HepG2 (cell line): ENCODE results near the gene BSG. TPM values are rescaled to one million over a fixed set of nuclear protein-coding genes. Genes with fewer than 3 reads are reported as not detected.

Source experiments
- DR1 ChIP-seq: sonication (generic); formaldehyde crosslinking; IDR thresholded peaks from 2 replicates; pipeline ENCODE4 v1.8.0; 2021; ENCODE audit warnings: mild to moderate bottlenecking, missing genetic modification reagents, inconsistent platforms
- KMT2B ChIP-seq: IDR thresholded peaks from 2 replicates; pipeline ENCODE4 v1.6.1; 2016; ENCODE audit warnings: missing genetic modification reagents, missing compliant biosample characterization
- POLR2A ChIP-seq, 2 experiments: IDR thresholded peaks; 2 replicates each; pipeline ENCODE4 v1.6.1; 2011; ENCODE audit warnings: low read depth in 2 of 2, low read length in 2 of 2, mild to moderate bottlenecking in 1 of 2, moderate library complexity in 1 of 2; ENCODE audit not compliant: insufficient read depth in 1 of 2
- TEAD3 ChIP-seq: optimal IDR thresholded peaks from 2 replicates; pipeline ENCODE3; 2016; ENCODE audit warnings: borderline replicate concordance
- ZNF33A ChIP-seq: sonication (generic); formaldehyde crosslinking; IDR thresholded peaks from 2 replicates; pipeline ENCODE4 v1.5.1; 2020; ENCODE audit warnings: missing genetic modification reagents, mild to moderate bottlenecking, moderate library complexity, borderline replicate concordance
- ZNF607 ChIP-seq: sonication (generic); formaldehyde crosslinking; IDR thresholded peaks from 2 replicates; pipeline ENCODE4 v1.5.1; 2020; ENCODE audit warnings: missing genetic modification reagents, mild to moderate bottlenecking, borderline replicate concordance
- ZNF770 ChIP-seq: sonication (generic); formaldehyde crosslinking; IDR thresholded peaks from 2 replicates; pipeline ENCODE4 v1.5.0; 2020; ENCODE audit warnings: mild to moderate bottlenecking, missing genetic modification reagents
- polyA plus RNA-seq, 8 experiments: library from polyadenylated mRNA; depleted of rRNA in 3 of 8; stranded (reverse) in 7 of 8; unstranded in 1 of 8; fragments of >200 nt; fragmentation: Illumina TruSeq in 4 of 8; extraction: Trizol in 4 of 8; gene quantifications; 2 replicates each; pipeline versions ENCODE4 v1.2.1 to v1.2.3, GENCODE V29; 2011 to 2016; ENCODE audit warnings: low read depth in 4 of 8, missing spikeins in 1 of 8, mixed read lengths in 1 of 8; ENCODE audit not compliant: insufficient read depth in 1 of 8
- total RNA-seq, 5 experiments: library from RNA; depleted of rRNA; stranded (reverse); fragments of >200 nt; fragmentation: Illumina TruSeq; extraction: Trizol; gene quantifications; 2 replicates each; pipeline ENCODE4 v1.2.3, GENCODE V29; 2016; ENCODE audit warnings: low read depth in 1 of 5
- TF ChIP-seq, protein P1 (sequence below): sonication (generic); formaldehyde crosslinking; IDR thresholded peaks from 2 replicates; pipeline ENCODE4 v1.4.0; 2020; ENCODE audit warnings: missing genetic modification reagents
- TF ChIP-seq, protein P2 (sequence below): sonication (generic); formaldehyde crosslinking; IDR thresholded peaks from one replicate; pipeline ENCODE4 v1.5.1; 2020; ENCODE audit warnings: mild to moderate bottlenecking, missing genetic modification reagents; ENCODE audit errors: not compliant biosample characterization
- TF ChIP-seq, protein P3 (sequence below): sonication (generic); formaldehyde crosslinking; IDR thresholded peaks from 2 replicates; pipeline ENCODE4 v1.4.0; 2020; ENCODE audit warnings: mild to moderate bottlenecking, missing genetic modification reagents

BSG gene
- total and polyA plus RNA-seq, 2 of the 13 experiments (the other 11 are each of a cell fraction or from before 2014, with no cell fraction given) = 309 to 754 TPM

GRCh38 chr19:570937-571565 lies 1.3 kb upstream of the BSG start (continued):
- TF ChIP-seq, protein P1, sequence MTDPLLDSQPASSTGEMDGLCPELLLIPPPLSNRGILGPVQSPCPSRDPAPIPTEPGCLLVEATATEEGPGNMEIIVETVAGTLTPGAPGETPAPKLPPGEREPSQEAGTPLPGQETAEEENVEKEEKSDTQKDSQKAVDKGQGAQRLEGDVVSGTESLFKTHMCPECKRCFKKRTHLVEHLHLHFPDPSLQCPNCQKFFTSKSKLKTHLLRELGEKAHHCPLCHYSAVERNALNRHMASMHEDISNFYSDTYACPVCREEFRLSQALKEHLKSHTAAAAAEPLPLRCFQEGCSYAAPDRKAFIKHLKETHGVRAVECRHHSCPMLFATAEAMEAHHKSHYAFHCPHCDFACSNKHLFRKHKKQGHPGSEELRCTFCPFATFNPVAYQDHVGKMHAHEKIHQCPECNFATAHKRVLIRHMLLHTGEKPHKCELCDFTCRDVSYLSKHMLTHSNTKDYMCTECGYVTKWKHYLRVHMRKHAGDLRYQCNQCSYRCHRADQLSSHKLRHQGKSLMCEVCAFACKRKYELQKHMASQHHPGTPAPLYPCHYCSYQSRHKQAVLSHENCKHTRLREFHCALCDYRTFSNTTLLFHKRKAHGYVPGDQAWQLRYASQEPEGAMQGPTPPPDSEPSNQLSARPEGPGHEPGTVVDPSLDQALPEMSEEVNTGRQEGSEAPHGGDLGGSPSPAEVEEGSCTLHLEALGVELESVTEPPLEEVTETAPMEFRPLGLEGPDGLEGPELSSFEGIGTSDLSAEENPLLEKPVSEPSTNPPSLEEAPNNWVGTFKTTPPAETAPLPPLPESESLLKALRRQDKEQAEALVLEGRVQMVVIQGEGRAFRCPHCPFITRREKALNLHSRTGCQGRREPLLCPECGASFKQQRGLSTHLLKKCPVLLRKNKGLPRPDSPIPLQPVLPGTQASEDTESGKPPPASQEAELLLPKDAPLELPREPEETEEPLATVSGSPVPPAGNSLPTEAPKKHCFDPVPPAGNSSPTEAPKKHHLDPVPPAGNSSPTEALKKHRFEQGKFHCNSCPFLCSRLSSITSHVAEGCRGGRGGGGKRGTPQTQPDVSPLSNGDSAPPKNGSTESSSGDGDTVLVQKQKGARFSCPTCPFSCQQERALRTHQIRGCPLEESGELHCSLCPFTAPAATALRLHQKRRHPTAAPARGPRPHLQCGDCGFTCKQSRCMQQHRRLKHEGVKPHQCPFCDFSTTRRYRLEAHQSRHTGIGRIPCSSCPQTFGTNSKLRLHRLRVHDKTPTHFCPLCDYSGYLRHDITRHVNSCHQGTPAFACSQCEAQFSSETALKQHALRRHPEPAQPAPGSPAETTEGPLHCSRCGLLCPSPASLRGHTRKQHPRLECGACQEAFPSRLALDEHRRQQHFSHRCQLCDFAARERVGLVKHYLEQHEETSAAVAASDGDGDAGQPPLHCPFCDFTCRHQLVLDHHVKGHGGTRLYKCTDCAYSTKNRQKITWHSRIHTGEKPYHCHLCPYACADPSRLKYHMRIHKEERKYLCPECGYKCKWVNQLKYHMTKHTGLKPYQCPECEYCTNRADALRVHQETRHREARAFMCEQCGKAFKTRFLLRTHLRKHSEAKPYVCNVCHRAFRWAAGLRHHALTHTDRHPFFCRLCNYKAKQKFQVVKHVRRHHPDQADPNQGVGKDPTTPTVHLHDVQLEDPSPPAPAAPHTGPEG = peak; percentile 76; the same call in 1 of the 2 replicates
- no peak for TF ChIP-seq KMT2B (CRISPR knock-in tag)
- peak; percentile 83 for TF ChIP-seq ZNF770 (CRISPR knock-in tag)
- peak; percentile 87 for TF ChIP-seq TEAD3
- TF ChIP-seq ZNF607 (CRISPR knock-in tag) = no peak
- TF ChIP-seq, protein P2, sequence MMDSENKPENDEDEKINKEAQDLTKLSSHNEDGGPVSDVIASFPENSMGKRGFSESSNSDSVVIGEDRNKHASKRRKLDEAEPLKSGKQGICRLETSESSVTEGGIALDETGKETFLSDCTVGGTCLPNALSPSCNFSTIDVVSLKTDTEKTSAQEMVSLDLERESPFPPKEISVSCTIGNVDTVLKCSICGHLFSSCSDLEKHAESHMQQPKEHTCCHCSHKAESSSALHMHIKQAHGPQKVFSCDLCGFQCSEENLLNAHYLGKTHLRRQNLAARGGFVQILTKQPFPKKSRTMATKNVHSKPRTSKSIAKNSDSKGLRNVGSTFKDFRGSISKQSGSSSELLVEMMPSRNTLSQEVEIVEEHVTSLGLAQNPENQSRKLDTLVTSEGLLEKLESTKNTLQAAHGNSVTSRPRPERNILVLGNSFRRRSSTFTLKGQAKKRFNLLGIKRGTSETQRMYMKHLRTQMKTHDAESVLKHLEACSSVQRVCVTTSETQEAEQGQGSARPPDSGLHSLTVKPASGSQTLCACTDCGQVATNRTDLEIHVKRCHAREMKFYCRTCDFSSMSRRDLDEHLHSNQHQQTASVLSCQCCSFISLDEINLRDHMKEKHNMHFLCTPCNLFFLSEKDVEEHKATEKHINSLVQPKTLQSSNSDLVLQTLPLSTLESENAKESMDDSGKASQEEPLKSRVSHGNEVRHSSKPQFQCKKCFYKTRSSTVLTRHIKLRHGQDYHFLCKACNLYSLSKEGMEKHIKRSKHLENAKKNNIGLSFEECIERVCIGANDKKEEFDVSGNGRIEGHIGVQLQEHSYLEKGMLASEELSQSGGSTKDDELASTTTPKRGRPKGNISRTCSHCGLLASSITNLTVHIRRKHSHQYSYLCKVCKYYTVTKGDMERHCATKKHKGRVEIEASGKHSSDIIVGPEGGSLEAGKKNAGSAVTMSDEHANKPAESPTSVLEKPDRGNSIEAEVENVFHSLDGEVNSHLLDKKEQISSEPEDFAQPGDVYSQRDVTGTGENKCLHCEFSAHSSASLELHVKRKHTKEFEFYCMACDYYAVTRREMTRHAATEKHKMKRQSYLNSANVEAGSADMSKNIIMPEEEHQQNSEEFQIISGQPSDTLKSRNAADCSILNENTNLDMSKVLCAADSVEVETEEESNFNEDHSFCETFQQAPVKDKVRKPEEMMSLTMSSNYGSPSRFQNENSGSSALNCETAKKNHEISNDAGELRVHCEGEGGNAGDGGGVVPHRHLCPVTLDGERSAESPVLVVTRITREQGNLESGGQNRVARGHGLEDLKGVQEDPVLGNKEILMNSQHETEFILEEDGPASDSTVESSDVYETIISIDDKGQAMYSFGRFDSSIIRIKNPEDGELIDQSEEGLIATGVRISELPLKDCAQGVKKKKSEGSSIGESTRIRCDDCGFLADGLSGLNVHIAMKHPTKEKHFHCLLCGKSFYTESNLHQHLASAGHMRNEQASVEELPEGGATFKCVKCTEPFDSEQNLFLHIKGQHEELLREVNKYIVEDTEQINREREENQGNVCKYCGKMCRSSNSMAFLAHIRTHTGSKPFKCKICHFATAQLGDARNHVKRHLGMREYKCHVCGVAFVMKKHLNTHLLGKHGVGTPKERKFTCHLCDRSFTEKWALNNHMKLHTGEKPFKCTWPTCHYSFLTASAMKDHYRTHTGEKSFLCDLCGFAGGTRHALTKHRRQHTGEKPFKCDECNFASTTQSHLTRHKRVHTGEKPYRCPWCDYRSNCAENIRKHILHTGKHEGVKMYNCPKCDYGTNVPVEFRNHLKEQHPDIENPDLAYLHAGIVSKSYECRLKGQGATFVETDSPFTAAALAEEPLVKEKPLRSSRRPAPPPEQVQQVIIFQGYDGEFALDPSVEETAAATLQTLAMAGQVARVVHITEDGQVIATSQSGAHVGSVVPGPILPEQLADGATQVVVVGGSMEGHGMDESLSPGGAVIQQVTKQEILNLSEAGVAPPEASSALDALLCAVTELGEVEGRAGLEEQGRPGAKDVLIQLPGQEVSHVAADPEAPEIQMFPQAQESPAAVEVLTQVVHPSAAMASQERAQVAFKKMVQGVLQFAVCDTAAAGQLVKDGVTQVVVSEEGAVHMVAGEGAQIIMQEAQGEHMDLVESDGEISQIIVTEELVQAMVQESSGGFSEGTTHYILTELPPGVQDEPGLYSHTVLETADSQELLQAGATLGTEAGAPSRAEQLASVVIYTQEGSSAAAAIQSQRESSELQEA = peak; percentile 34
- TF ChIP-seq, protein P3, sequence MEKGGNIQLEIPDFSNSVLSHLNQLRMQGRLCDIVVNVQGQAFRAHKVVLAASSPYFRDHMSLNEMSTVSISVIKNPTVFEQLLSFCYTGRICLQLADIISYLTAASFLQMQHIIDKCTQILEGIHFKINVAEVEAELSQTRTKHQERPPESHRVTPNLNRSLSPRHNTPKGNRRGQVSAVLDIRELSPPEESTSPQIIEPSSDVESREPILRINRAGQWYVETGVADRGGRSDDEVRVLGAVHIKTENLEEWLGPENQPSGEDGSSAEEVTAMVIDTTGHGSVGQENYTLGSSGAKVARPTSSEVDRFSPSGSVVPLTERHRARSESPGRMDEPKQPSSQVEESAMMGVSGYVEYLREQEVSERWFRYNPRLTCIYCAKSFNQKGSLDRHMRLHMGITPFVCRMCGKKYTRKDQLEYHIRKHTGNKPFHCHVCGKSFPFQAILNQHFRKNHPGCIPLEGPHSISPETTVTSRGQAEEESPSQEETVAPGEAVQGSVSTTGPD (CRISPR knock-in tag) = no peak
- TF ChIP-seq DR1 (CRISPR knock-in tag) = 0 out of 2 replicates have a peak, but pooled peaks have one; percentile 32
- TF ChIP-seq ZNF33A = no peak
- peak; percentile 57 to 71 for TF ChIP-seq POLR2A (IDR thresholded peaks at IDR 0.05; ENCODE audit: insufficient read depth in 1 of 2, low read depth in 2 of 2, low read length in 2 of 2)
